Activated naive CD4-positive, alpha-beta T cell treated with anti-CD3 and anti-CD28 coated beads, Interleukin-2, amount 50 U/mL, for 16 hours (primary cell): ENCODE data around the gene CFAP100.

Experiments used
- DNase-seq: peaks from one replicate; pipeline ENCODE4 v3.0.0-alpha.2; 2020

Gene CFAP100

GRCh38 chr3:126446791-126447190 is 52.1 kb downstream of the CFAP100 start:
- DNase-seq, result no peak

- DNase-seq, result no peak
These were observed 52.9 kb downstream of the CFAP100 start for GRCh38 chr3:126447456-126448106.

- no peak for DNase-seq
These were observed 53.6 kb downstream of the CFAP100 start for GRCh38 chr3:126448136-126448892.

- DNase-seq, result no peak
These were observed 54.1 kb downstream of the CFAP100 start for GRCh38 chr3:126448893-126449180.

GRCh38 chr3:126449621-126450051 is 54.9 kb downstream of the CFAP100 start:
- DNase-seq, result no peak

GRCh38 chr3:126450219-126450618 is 55.5 kb downstream of the CFAP100 start:
- no peak for DNase-seq

GRCh38 chr3:126450744-126451143 is 56.0 kb downstream of the CFAP100 start:
- DNase-seq, result no peak

GRCh38 chr3:126451511-126451910 is 56.8 kb downstream of the CFAP100 start:
- DNase-seq, result no peak

GRCh38 chr3:126452213-126452612 is 57.5 kb downstream of the CFAP100 start:
- DNase-seq, result no peak

- no peak for DNase-seq
These were observed 59.3 kb downstream of the CFAP100 start for GRCh38 chr3:126454025-126454424.

GRCh38 chr3:126454437-126455198 is 59.9 kb downstream of the CFAP100 start:
- DNase-seq, result no peak

GRCh38 chr3:126456211-126456610 is 61.5 kb downstream of the CFAP100 start:
- DNase-seq, result no peak

GRCh38 chr3:126456766-126457388 is 62.2 kb downstream of the CFAP100 start:
- DNase-seq, result no peak

GRCh38 chr3:126459111-126459762 is 64.5 kb downstream of the CFAP100 start:
- DNase-seq, result no peak

- no peak for DNase-seq
These were observed 65.0 kb downstream of the CFAP100 start for GRCh38 chr3:126459763-126460127.

- no peak for DNase-seq
These were observed 65.7 kb downstream of the CFAP100 start for GRCh38 chr3:126460381-126460780.

- no peak for DNase-seq
These were observed 66.9 kb downstream of the CFAP100 start for GRCh38 chr3:126461450-126462070.

GRCh38 chr3:126463521-126463920 is 68.8 kb downstream of the CFAP100 start:
- no peak for DNase-seq

- no peak for DNase-seq
These were observed 69.4 kb downstream of the CFAP100 start for GRCh38 chr3:126464093-126464492.

GRCh38 chr3:126464494-126464893 is 69.8 kb downstream of the CFAP100 start:
- DNase-seq, result no peak

GRCh38 chr3:126464997-126465396 is 70.3 kb downstream of the CFAP100 start:
- no peak for DNase-seq

- DNase-seq, result no peak
These were observed 71.3 kb downstream of the CFAP100 start for GRCh38 chr3:126465928-126466544.
